HUDEP-2 (cell line): ENCODE measurements around the gene TLN1.
A peak's percentile ranks its signal among the peaks of the same experiment; 100 is the strongest.

Experiments
- DNase-seq, 76 experiments: peaks; one replicate each; lab custom pipeline; 2025; ENCODE audit not compliant: unreplicated experiment in 76 of 76; lab: John Stamatoyannopoulos, UW

The TLN1 gene

GRCh38 chr9:35732800-35733541, 976 bp upstream of the TLN1 start:
- DNase-seq, result peak in 3 of 76 experiments; percentile 16 to 36 (median 18)

DNA sequence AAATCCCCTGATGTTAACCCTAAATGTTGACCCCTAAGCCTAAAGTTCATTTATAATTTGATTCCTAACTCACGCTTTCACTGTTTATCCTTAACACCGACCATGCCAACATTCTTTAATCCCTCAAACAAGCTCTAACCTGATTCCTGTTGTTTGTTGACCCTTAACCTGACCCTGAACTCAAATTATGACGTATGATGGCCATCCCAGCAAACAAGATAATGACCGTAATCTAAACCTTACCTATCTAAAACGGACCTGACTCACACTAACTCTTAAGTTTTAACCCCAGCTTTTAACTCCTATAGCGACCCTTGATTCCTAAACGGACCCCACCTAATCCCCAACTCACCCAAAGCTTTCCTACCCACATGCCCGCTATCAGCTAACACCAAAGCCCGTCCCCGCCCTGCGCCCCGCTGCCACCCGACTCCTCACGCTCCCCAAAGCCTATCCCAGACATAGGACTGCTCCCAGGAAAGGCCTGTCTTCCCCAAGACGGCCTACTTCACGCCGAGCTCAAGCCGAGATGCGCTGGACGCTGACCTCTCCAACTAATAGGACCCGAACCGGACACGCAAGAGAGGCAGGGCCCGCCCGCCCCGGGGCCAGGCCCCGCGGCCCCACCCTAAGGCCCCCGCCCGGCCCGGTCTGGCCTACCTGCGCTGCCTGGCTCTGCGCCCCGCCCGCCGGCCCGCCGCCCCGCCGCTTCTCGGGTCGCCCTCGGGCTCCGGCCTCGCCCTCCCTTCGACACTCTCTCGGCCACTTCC, 395 bp downstream of the TLN1 start:
- peak in 26 of 76 experiments; percentile 10 to 67 (median 40) for DNase-seq

- no peak for DNase-seq
These were observed 1.5 kb downstream of the TLN1 start for GRCh38 chr9:35730486-35730854.

- peak in 43 of 76 experiments; percentile 1 to 60 (median 21) for DNase-seq
These were observed 2.1 kb downstream of the TLN1 start for GRCh38 chr9:35729700-35730485.

- DNase-seq, result no peak
These were observed 2.9 kb downstream of the TLN1 start for GRCh38 chr9:35729101-35729500.

GRCh38 chr9:35728041-35728971, 3.7 kb downstream of the TLN1 start:
- DNase-seq, result peak in 74 of 76 experiments; percentile 4 to 86 (median 60)

DNA sequence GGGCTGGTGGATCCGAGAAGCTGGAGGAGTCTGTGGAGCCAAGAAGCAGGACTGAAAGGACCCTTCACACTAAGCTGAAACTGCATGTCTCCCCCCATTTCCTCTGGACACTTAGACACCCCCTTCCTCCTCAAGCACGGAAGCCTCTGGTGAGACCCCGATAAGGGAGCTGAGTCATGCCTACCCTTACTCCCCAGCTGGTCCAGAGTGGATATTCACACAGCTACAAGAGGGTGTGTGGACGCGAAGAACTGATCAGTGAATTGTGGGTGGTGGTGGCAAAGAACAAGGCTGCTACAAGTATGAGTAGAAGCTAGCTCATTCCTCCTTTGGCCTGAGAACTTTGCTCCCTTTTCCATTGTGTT, 4.3 kb downstream of the TLN1 start:
- DNase-seq, result peak in 19 of 76 experiments; percentile 3 to 44 (median 17)

DNA sequence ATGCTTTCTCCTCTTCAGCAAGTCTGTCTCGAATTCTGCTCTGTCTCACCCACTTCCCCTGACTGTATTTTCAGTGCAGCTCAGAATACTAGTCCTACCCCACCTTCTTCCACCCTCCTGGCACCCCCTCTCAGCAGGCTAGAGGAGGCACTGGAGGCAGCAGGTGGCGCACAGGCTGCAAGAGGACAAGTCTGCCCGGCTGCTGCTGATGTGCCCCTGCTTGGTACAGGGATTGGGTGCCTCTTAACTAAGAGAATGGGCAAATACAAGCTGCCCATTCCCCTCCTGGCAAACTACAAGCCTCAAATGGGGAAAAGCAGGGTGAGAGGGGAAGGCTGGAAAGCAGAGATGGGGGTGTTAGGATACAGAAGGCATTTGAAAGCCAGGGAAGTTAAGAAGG, 5.1 kb downstream of the TLN1 start:
- peak in 66 of 76 experiments; percentile 2 to 74 (median 48) for DNase-seq

DNA sequence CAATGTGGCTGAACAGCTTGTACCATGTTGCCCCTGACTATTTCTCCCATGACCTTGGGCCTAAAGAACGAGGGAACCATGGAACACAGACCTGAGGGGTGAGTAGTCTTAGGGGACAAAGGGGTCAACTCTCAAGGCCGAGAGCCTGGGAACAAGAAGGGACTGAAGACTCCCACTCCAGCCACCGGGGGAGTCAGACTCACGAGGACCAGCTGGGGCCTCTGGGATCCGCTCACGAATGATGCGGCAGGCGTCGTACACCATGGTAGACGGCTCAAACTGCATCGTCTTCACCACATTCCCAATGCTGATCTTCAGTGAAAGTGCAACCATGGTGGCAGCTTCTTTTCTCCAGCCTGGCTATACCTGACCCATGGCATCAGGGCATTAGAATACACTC, 6.6 kb downstream of the TLN1 start:
- DNase-seq, result no peak

GRCh38 chr9:35723908-35724307, 8.1 kb downstream of the TLN1 start:
- DNase-seq, result no peak

DNA sequence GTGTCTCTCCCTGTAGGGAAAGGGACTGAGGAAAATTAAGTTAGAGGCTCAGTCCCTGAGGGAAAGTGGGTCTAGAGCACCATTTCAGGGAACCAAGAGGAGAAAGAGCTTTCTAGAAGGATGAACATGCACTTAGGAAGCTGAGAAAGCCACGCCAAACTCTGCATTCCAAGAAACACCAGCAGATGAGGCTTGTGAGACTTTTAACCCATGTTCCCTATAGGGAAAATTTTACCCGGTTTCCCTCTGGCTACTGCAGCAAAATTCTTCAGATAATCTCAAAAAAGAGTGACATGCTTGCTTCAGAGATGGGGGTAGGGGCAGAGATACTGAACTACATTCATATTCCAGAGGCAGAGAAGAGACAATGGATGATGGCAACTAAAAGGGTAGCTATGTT, 8.6 kb downstream of the TLN1 start:
- DNase-seq, result no peak

DNA sequence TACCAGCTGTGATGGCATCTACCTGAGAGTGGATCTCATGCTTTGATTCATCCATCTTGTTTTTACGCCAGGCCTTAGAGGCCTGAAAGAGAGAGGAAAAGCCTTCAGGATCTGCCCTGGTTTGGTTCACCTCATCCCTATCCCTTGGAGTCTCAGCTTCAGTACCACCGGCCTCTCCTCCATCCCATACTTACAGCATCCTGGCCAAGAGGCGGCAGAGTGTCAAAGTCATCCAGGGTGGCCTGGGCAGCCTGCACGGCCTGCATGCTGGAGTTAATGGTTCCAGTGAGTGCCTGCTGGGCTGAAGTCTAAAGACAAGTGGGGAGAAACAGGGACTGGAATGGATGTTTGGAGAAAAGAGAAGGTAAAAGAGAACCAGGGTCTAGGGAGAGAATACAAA, 12.4 kb downstream of the TLN1 start:
- no peak for DNase-seq

DNA sequence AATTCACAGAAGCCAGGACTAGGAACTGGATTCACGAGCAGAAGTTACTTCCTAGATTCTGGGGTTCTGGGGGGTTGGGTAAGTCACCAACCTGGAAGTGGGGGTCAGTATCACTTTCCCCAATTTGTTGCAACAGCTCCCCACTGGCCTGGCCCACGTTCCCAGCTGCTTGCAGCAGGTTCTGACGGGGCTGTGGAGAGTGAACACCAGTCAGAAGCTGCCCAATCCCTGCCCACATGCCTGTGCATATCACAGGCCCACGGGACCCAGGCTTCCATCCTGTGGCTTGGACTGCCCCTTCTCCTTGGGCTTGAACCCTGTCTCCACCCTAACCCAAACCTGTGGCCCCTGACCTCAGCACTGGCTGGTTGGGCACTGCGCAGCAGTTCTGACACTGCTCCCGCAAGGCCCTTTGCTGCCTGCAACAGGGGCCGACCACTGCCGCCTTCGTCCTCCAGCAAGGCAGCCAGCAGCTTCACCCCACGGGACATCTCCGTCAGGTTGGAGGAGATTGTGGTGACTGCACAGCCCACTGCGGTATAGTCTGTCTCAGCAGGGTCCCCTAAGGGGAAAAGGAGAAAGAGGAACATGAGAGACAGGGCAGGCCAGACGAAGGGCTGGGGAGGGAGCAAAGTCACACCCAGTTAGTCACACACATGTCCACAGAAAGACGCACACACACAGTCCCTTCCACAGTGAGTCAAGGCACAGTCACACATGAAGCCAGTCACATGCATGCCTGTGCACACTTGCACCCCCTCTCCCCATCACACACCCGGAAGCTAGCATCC, 13.1 kb downstream of the TLN1 start:
- DNase-seq, result no peak

DNA sequence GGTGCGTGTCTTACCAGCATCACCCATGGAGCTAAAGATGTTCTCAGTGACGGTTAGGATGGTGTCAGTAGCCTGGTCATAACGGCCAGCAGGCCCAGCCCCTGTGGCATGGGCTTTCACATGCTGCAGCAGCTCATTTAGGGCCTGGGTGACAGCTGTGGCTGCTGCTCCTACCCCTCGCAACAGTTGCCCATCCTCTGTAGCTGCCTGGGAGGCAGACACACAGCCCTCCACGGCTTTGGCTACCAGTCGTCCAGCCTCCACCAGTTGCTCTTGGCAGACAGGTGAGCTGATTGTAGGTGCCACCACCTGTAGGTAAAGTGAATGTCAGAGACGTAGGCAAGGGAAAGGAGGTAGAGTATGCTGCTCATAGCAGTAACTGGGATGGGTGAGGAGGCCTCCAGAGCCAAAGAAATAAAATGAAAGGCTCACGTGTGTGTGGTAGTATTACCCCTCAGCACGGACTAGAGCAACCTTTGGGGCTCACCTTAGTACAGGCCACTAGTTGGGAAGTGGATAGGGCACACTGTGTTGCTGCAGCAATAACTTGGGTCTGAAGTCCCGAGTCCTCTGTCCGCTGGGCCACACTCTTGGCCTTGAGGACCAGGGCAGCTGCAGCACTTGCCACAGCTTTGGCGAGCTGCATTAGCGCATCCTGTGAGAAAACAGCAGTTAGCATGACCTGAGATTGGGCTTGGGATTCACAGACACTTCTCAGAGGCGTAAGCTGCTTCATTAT, 14.7 kb downstream of the TLN1 start:
- DNase-seq, result no peak

DNA sequence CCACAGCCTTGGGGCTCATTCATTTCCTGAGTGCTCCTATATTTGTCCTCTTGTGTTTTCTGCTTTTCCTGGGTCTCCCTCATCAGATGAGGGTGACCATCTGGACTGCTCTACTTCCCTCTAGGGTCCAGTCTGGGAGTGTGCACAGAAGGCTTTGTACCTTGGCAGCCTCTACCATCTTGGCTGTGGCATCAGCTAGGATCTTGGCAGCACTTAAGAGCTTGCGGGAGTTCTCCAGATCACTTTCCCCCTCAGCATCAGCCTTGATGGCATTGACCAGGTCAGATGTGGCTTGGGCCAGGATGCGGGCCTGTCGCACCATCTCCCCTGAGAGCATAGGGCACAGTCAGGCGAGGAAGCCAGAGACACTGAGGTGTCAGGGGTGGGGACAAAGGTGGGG, 15.8 kb downstream of the TLN1 start:
- no peak for DNase-seq

DNA sequence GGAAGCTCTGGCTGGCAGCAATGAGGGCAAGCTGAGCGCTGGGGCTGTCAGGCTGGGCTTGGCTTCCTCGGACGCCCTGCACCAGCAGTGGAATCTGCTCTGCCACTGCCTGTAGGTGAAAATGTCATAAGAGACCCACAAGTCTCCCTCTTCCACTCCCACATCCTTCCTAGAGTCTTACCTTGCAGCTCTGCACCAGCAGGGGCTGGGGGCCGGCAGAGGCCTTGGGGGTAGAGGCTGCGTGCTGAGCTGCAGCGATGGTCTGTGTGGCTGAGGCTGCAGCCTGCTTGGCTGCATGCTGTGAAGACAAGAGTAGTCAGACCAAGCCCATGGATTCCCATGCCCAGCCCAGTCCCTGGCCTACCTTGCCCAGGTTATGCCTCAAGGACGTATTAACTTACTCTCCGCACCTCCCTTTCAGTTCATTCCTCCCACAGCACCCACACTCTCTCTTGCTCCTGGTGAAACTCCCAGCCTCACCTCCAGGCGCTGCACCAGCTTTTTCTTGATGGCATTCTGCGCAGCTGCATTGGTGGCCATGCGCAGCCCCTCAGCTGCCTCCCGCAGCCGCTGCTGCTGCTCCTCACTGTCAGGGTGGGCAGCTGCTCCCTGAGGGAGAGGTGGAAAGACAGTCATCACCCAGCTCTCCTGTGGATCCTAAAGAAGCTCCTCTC, 17.3 kb downstream of the TLN1 start:
- DNase-seq, result no peak

GRCh38 chr9:35714123-35714522, 17.9 kb downstream of the TLN1 start:
- DNase-seq, result no peak

GRCh38 chr9:35713578-35713977, 18.4 kb downstream of the TLN1 start:
- no peak for DNase-seq
